WTC11 (cell line): ENCODE data around the gene TNK1.

ENCODE experiments used
- CREB1 ChIP-seq: sonication (generic); formaldehyde crosslinking; IDR thresholded peaks from 2 replicates; pipeline ENCODE4 v1.8.0; 2023; ENCODE audit warnings: mild to moderate bottlenecking, missing genetic modification reagents
- CTCF ChIP-seq: fragments of 200-600 bp; IDR thresholded peaks from 2 replicates; pipeline ENCODE4 v1.8.0; 2022; ENCODE audit warnings: antibody characterized with exemption
- GABPB1 ChIP-seq: sonication (generic); formaldehyde crosslinking; IDR thresholded peaks from 2 replicates; pipeline ENCODE4 v1.8.1; 2023; ENCODE audit warnings: mild to moderate bottlenecking, missing genetic modification reagents

- TF ChIP-seq CTCF (no peak), CREB1 (CRISPR knock-in tag) (no peak), GABPB1 (no peak)
Measured at GRCh38 chr17:7369825-7370224, 11.1 kb upstream of the TNK1 start.
